HG02840 (cell line): ENCODE results near the gene KCMF1.

Experiments
- ATAC-seq: cut with Tn5 transposase; IDR thresholded peaks from one replicate; pipeline ENCODE4 v1.9.1; 2021; ENCODE audit warnings: mild to moderate bottlenecking, moderate library complexity, moderate number of reproducible peaks; ENCODE audit not compliant: unreplicated experiment, low FRiP score

KCMF1 gene

GRCh38 chr2:84954329-84954728 is 16.6 kb upstream of the KCMF1 start:
- no peak for ATAC-seq

- no peak for ATAC-seq
Observed at GRCh38 chr2:84956334-84957297, 14.3 kb upstream of the KCMF1 start.

- ATAC-seq: no peak
Observed at GRCh38 chr2:84957771-84958134, 13.2 kb upstream of the KCMF1 start.

GRCh38 chr2:84958135-84959059 is 12.6 kb upstream of the KCMF1 start:
- ATAC-seq: no peak

- no peak for ATAC-seq
Observed at GRCh38 chr2:84959095-84959565, 11.8 kb upstream of the KCMF1 start.

- no peak for ATAC-seq
Observed at GRCh38 chr2:84959566-84960506, 11.1 kb upstream of the KCMF1 start.

GRCh38 chr2:84962917-84963316 is 8.0 kb upstream of the KCMF1 start:
- no peak for ATAC-seq

GRCh38 chr2:84963323-84963691 is 7.7 kb upstream of the KCMF1 start:
- ATAC-seq: no peak

GRCh38 chr2:84963692-84964405 is 7.1 kb upstream of the KCMF1 start:
- ATAC-seq: no peak

GRCh38 chr2:84964406-84965191 is 6.4 kb upstream of the KCMF1 start:
- ATAC-seq: no peak

GRCh38 chr2:84965192-84965516 is 5.8 kb upstream of the KCMF1 start:
- no peak for ATAC-seq

- no peak for ATAC-seq
Observed at GRCh38 chr2:84965827-84966226, 5.1 kb upstream of the KCMF1 start.

GRCh38 chr2:84966731-84967130 is 4.2 kb upstream of the KCMF1 start:
- ATAC-seq: no peak

- ATAC-seq: no peak
Observed at GRCh38 chr2:84969511-84970209, 1.3 kb upstream of the KCMF1 start.

GRCh38 chr2:84970210-84970867 is 622 bp upstream of the KCMF1 start:
- peak; percentile 48 for ATAC-seq

- ATAC-seq: peak; percentile 29
Observed at GRCh38 chr2:84971510-84972206, 697 bp downstream of the KCMF1 start.

- no peak for ATAC-seq
Observed at GRCh38 chr2:84972207-84972783, 1.3 kb downstream of the KCMF1 start.
